SH-SY5Y (cell line): Measurements from ENCODE around the gene POLD4.

Experiments
- GATA2 ChIP-seq: IDR thresholded peaks from 2 replicates; pipeline ENCODE4 v1.6.1; 2011; ENCODE audit warnings: mild to moderate bottlenecking, low read depth, low read length
- GATA3 ChIP-seq: IDR thresholded peaks from 2 replicates; pipeline ENCODE4 v1.6.1; 2011; ENCODE audit warnings: low read depth, mild to moderate bottlenecking, low read length, moderate library complexity

DNA sequence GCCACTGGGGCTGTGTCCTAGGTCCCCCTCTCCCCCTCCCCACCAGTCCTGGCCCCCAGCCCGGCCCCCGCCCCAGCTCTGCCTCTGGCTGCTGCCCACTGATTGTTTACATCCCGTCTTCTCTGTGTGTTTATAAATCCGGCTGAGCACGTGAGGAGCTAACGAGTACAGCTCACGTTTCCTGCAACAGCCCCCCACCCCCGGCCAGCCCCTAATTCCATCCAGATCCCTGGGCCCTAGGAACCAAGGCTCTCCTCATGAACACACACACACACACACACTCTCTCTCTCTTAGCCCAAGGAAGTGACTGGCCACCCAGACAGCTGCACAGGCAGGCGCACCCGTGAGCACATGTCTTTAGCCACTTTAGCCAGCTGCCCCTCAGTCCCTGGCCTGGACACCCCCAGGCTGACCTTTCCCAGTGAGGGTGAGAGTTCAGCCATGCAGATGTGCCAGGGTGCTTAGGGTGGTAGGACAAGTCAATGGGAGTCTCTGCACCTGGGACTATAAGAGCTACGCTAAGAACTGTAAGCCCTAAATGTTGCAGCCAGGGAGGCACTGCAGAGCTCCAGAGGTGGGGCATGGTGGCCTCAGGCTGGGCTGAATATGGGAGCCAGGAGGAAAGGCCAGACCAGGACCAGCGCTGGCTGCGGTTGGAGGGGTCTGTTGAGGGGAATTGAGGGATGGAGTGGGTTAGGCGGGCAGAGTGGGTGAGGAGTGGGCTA is 17.2 kb upstream of the POLD4 start:
- no peak for TF ChIP-seq GATA3
- no peak for TF ChIP-seq GATA2
